Esophagus squamous epithelium (tissue), 5 donors: Measurements from ENCODE around the gene EBP. TPM values are rescaled to one million over a fixed set of nuclear protein-coding genes. Genes with fewer than 3 reads are reported as not detected.
A peak's percentile ranks its signal among the peaks of the same experiment; 100 is the strongest.

Experiments used
- DNase-seq: peaks from one replicate; lab custom pipeline; 2025; lab: John Stamatoyannopoulos, UW
- H3K27ac ChIP-seq, 4 donors: fragments of 200-600 bp; sonication (generic); one replicate each; pipeline ENCODE4 v1.5.1; 2016 to 2019; ENCODE audit warnings: mild to moderate bottlenecking in 1 of 4
- H3K27me3 ChIP-seq, 4 donors: fragments of 200-600 bp; sonication (generic); 1 replicate in 3 of 4; 2 replicates in 1 of 4; pipeline versions ENCODE4 v1.5.1 to v1.6.0; 2017 to 2021; ENCODE audit warnings: antibody characterized with exemption in 1 of 4
- H3K36me3 ChIP-seq, 3 donors: fragments of 200-600 bp; sonication (generic); one replicate each; pipeline ENCODE4 v1.5.1; 2016 to 2019
- H3K4me1 ChIP-seq, 3 donors: fragments of 200-600 bp; sonication (generic); one replicate each; pipeline ENCODE4 v1.5.1; 2017 to 2019
- H3K4me3 ChIP-seq, 4 donors: fragments of 200-600 bp; sonication (generic); 1 replicate in 3 of 4; 2 replicates in 1 of 4; pipeline ENCODE4 v1.5.1; 2016 to 2019; ENCODE audit warnings: mild to moderate bottlenecking in 2 of 4, moderate library complexity in 1 of 4
- H3K9me3 ChIP-seq, 3 donors: fragments of 200-600 bp; sonication (generic); one replicate each; pipeline ENCODE4 v1.5.1; 2016 to 2019
- CTCF ChIP-seq, 6 experiments: fragments of 450-650 bp in 4 of 6; fragments of 200-600 bp in 2 of 6; sonication (generic) in 2 of 6; IDR thresholded peaks; one replicate each; pipeline ENCODE4 v1.5.1; 2016 to 2019; ENCODE audit warnings: antibody characterized with exemption in 6 of 6, mild to moderate bottlenecking in 4 of 6, moderate library complexity in 4 of 6
- POLR2A ChIP-seq, 4 donors: fragments of 450-650 bp; IDR thresholded peaks; one replicate each; pipeline ENCODE4 v1.6.1; 2017; ENCODE audit warnings: antibody characterized with exemption in 4 of 4, mild to moderate bottlenecking in 4 of 4, moderate library complexity in 3 of 4
- WGBS, 2 donors: methylation state at CpG; one replicate each; pipeline ENCODE4 v1.1.5; 2018; 5-methylcytosine and 5-hydroxymethylcytosine counted together
- intact Hi-C: fragments of 100-400 bp; cut with DNase I; formaldehyde crosslinking; loops from one replicate; pipeline ENCODE4 v1.15.0; 2022
- total RNA-seq, 4 donors: library from RNA; depleted of rRNA; stranded (reverse); fragments of >200 nt; gene quantifications; one replicate each; pipeline ENCODE4 v1.1.0, GENCODE V29; 2016
- donor health status: DM: yes; HTN: yes; CAD: no.

EBP gene
- total RNA-seq, 4 donors from 2014 or later = 60.8 to 119 (median 87.1) TPM

- 87 to 100% methylated on average over 1 to 4 of the region's 4 CpGs for WGBS, 2 donors
- TF ChIP-seq POLR2A (IDR thresholded peaks at IDR 0.05) (no peak), CTCF (IDR thresholded peaks at IDR 0.05) (no peak)
- H3K36me3 ChIP-seq = peaks cover 0 to 34% (median 0%) of the 10 kb centered on the region in 3 donors
- H3K4me3 ChIP-seq = no peak overlapping the region
- H3K27ac ChIP-seq = no peak overlapping the region
- DNase-seq = no peak
- intact Hi-C loops = no loop called here
- H3K27me3 ChIP-seq = no peaks in the 10 kb centered on the region
- H3K4me1 ChIP-seq = peaks cover 0 to 15% (median 0%) of the 10 kb centered on the region in 3 donors
- H3K9me3 ChIP-seq = no peaks in the 10 kb centered on the region
These were observed 7.9 kb upstream of the EBP start for GRCh38 chrX:48513670-48514069.

GRCh38 chrX:48514126-48514806 lies 7.3 kb upstream of the EBP start:
- no peak for DNase-seq
- TF ChIP-seq POLR2A (IDR thresholded peaks at IDR 0.05) (no peak), CTCF (IDR thresholded peaks at IDR 0.05) (no peak)

GRCh38 chrX:48514868-48515460 lies 6.6 kb upstream of the EBP start:
- Histone ChIP-seq H3K9me3 (no peaks in the 10 kb centered on the region), H3K36me3 (peaks cover 0 to 34% (median 0%) of the 10 kb centered on the region in 3 donors), H3K4me3 (no peak overlapping the region), H3K27me3 (no peaks in the 10 kb centered on the region), H3K27ac (no peak overlapping the region), H3K4me1 (peaks cover 0 to 5% (median 0%) of the 10 kb centered on the region in 3 donors)
- 86 to 100% methylated on average over 7 to 9 of the region's 9 CpGs for WGBS, 2 donors
- no peak for DNase-seq
- TF ChIP-seq CTCF (IDR thresholded peaks at IDR 0.05) (no peak), POLR2A (IDR thresholded peaks at IDR 0.05) (no peak)
- intact Hi-C loops = no loop called here

More at GRCh38 chrX:48514126-48514806, 7.3 kb upstream of the EBP start:
- no peak overlapping the region for H3K4me3 ChIP-seq
- peak overlapping the region in 1 of 4 donors; percentile 45 for H3K27ac ChIP-seq
- intact Hi-C loops = no loop called here
- no peaks in the 10 kb centered on the region for H3K9me3 ChIP-seq
- 56 to 59% methylated on average over 2 to 3 of the region's 16 CpGs for WGBS, 2 donors
- H3K36me3 ChIP-seq = peaks cover 0 to 34% (median 0%) of the 10 kb centered on the region in 3 donors
- peaks cover 0 to 12% (median 0%) of the 10 kb centered on the region in 3 donors for H3K4me1 ChIP-seq
- H3K27me3 ChIP-seq = no peaks in the 10 kb centered on the region

GRCh38 chrX:48515842-48516241 lies 5.8 kb upstream of the EBP start:
- 86 to 100% methylated on average over 7 to 9 of the region's 10 CpGs for WGBS, 2 donors

More at GRCh38 chrX:48515842-48516241, 5.8 kb upstream of the EBP start:
- no peak overlapping the region for H3K27ac ChIP-seq
- peaks cover 0 to 5% (median 0%) of the 10 kb centered on the region in 3 donors for H3K4me1 ChIP-seq
- H3K9me3 ChIP-seq = no peaks in the 10 kb centered on the region
- H3K36me3 ChIP-seq = peaks cover 0 to 34% (median 0%) of the 10 kb centered on the region in 3 donors
- DNase-seq = no peak
- intact Hi-C loops = no loop called here
- no peak overlapping the region for H3K4me3 ChIP-seq
- no peak for TF ChIP-seq CTCF (IDR thresholded peaks at IDR 0.05)
- TF ChIP-seq POLR2A (IDR thresholded peaks at IDR 0.05) = no peak
- no peaks in the 10 kb centered on the region for H3K27me3 ChIP-seq
